Neural cell (in vitro differentiated cells): Measurements from ENCODE around the gene SLC35E3.
A peak's percentile ranks its signal among the peaks of the same experiment; 100 is the strongest.

Experiments
- CTCF ChIP-seq: fragments of 450-650 bp; IDR thresholded peaks from 2 replicates; pipeline ENCODE4 v1.5.1; 2014; ENCODE audit warnings: antibody characterized with exemption, mild to moderate bottlenecking, moderate library complexity; ENCODE audit not compliant: poor library complexity, severe bottlenecking
- EP300 ChIP-seq: fragments of 450-650 bp; conservative IDR thresholded peaks from 2 replicates; pipeline ENCODE4 v1.6.1; 2014; ENCODE audit warnings: antibody characterized with exemption, mild to moderate bottlenecking, moderate library complexity; ENCODE audit not compliant: poor library complexity, severe bottlenecking
- EZH2 ChIP-seq: fragments of 200-600, 300-800 bp; shearing (Covaris generic), sonication (generic); IDR thresholded peaks from 2 replicates; pipeline ENCODE4 v1.6.1; 2014; ENCODE audit warnings: antibody characterized with exemption, low read length, borderline replicate concordance, mild to moderate bottlenecking; ENCODE audit not compliant: insufficient read depth, poor library complexity, severe bottlenecking
- MXI1 ChIP-seq: fragments of 450-650 bp; conservative IDR thresholded peaks from 2 replicates; pipeline ENCODE4 v1.6.1; 2014; ENCODE audit warnings: antibody characterized with exemption, mild to moderate bottlenecking; ENCODE audit not compliant: poor library complexity, severe bottlenecking
- SMC3 ChIP-seq: fragments of 450-650 bp; conservative IDR thresholded peaks from 2 replicates; pipeline ENCODE4 v1.6.1; 2014; ENCODE audit warnings: antibody characterized with exemption, mild to moderate bottlenecking, moderate library complexity; ENCODE audit not compliant: poor library complexity
- TAF1 ChIP-seq: IDR thresholded peaks from 2 replicates; pipeline ENCODE4 v1.6.1; 2012; ENCODE audit warnings: low read depth
- TF ChIP-seq, protein P1 (sequence below): IDR thresholded peaks from 2 replicates; pipeline ENCODE4 v1.6.1; 2012; ENCODE audit warnings: borderline replicate concordance

DNA sequence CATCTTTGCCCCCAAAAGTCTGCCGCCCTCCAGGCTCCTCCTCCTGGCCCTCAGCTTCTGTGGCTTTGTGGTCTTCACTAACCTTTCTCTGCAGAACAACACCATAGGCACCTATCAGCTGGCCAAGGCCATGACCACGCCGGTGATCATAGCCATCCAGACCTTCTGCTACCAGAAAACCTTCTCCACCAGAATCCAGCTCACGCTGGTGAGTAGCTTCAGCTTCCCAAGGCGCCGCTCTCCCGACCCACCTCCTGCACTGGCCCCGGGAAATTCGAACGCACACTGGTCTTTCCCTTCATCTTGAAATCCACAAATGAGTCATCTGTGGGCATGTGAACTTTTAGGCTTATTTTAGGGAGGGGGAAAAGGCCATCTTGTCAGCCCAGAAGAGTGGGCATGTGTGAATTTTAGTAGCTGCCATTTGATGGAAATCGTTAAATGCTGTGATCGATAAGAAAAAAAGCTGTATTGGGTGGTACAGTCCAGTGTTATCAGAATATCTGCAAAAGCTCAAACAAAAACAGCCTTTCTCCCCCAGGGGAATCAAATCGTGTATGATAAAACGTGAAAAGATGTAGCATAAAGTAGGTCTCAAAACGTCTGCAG is 700 bp downstream of the SLC35E3 start:
- TF ChIP-seq CTCF (no peak), EZH2 (no peak), MXI1 (peak; percentile 59), EP300 (no peak), TAF1 (no peak), SMC3 (no peak)
- TF ChIP-seq, protein P1, sequence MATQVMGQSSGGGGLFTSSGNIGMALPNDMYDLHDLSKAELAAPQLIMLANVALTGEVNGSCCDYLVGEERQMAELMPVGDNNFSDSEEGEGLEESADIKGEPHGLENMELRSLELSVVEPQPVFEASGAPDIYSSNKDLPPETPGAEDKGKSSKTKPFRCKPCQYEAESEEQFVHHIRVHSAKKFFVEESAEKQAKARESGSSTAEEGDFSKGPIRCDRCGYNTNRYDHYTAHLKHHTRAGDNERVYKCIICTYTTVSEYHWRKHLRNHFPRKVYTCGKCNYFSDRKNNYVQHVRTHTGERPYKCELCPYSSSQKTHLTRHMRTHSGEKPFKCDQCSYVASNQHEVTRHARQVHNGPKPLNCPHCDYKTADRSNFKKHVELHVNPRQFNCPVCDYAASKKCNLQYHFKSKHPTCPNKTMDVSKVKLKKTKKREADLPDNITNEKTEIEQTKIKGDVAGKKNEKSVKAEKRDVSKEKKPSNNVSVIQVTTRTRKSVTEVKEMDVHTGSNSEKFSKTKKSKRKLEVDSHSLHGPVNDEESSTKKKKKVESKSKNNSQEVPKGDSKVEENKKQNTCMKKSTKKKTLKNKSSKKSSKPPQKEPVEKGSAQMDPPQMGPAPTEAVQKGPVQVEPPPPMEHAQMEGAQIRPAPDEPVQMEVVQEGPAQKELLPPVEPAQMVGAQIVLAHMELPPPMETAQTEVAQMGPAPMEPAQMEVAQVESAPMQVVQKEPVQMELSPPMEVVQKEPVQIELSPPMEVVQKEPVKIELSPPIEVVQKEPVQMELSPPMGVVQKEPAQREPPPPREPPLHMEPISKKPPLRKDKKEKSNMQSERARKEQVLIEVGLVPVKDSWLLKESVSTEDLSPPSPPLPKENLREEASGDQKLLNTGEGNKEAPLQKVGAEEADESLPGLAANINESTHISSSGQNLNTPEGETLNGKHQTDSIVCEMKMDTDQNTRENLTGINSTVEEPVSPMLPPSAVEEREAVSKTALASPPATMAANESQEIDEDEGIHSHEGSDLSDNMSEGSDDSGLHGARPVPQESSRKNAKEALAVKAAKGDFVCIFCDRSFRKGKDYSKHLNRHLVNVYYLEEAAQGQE = no peak
